Nephron (organoid): Measurements from ENCODE around the gene ULBP1.
A peak's percentile ranks its signal among the peaks of the same experiment; 100 is the strongest.
"Not testable (repeated sequence)": the region's sequence is repeated elsewhere in the genome, so short reads cannot be mapped to it uniquely, and the experiment has no call there.

Experiments used
- H3K27ac Mint-ChIP-seq, 3 experiments: 2 replicates each; pipeline ENCODE4 v1.8.0; 2020; ENCODE audit warnings: mixed read lengths in 3 of 3, mild to moderate bottlenecking in 2 of 3, moderate library complexity in 1 of 3
- H3K27me3 Mint-ChIP-seq: 2 replicates; pipeline ENCODE4 v1.8.0; 2021; ENCODE audit warnings: low read depth, mild to moderate bottlenecking, moderate library complexity, mixed read lengths
- H3K36me3 Mint-ChIP-seq: 2 replicates; pipeline ENCODE4 v1.8.0; 2020; ENCODE audit warnings: low read depth, mixed read lengths
- H3K4me1 Mint-ChIP-seq: 2 replicates; pipeline ENCODE4 v1.8.0; 2020; ENCODE audit warnings: mixed read lengths
- H3K4me3 Mint-ChIP-seq, 3 experiments: 2 replicates each; pipeline ENCODE4 v1.8.0; 2020; ENCODE audit warnings: mild to moderate bottlenecking in 3 of 3, mixed read lengths in 3 of 3, moderate library complexity in 2 of 3
- H3K9me3 Mint-ChIP-seq: 2 replicates; pipeline ENCODE4 v1.8.0; 2020; ENCODE audit warnings: mixed read lengths
- CTCF ChIP-seq, 3 experiments: fragments of 200-600 bp; sonication (generic); IDR thresholded peaks; one replicate each; pipeline ENCODE4 v1.5.0; 2021; ENCODE audit warnings: antibody characterized with exemption in 3 of 3; ENCODE audit not compliant: unreplicated experiment in 3 of 3

ULBP1 gene

GRCh38 chr6:149942461-149942829, 21.3 kb upstream of the ULBP1 start:
- H3K4me3 Mint-ChIP-seq: peak overlapping the region; percentile 70 to 93 (median 91)
- no peak for TF ChIP-seq CTCF (IDR thresholded peaks at IDR 0.05; ENCODE audit: unreplicated experiment in 3 of 3)
- no peak overlapping the region for H3K27ac Mint-ChIP-seq
- H3K36me3 Mint-ChIP-seq: no peaks in the 10 kb centered on the region
- H3K4me1 Mint-ChIP-seq: peaks cover 12% of the 10 kb centered on the region
- no peaks in the 10 kb centered on the region for H3K9me3 Mint-ChIP-seq
- peaks cover 88% of the 10 kb centered on the region for H3K27me3 Mint-ChIP-seq

DNA sequence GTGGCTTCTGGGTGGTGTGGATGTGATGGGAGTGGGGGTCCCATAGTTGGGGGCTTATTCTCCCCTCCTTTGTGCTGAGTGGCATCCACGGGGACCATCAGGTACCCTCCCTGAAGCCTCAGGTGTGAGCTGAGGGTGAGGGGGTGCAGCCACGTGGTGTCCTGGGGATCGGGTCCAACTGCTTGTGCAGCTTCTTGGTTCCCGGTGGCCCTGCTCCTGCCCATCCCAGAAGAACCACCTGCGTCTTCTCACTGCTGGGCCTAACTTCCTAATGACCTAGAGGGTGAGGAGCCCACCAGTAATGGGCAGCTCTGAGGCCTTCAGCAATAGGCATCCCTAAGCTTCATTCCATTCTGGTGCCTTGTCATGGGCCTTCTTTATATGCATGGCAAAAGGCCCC, 20.4 kb upstream of the ULBP1 start:
- not testable (repeated sequence) for H3K9me3 Mint-ChIP-seq, H3K36me3 Mint-ChIP-seq, H3K27ac Mint-ChIP-seq
- H3K27me3 Mint-ChIP-seq: peaks cover 87% of the 10 kb centered on the region
- H3K4me3 Mint-ChIP-seq: peak overlapping the region; percentile 66 to 93 (median 81)
- H3K4me1 Mint-ChIP-seq: peaks cover 12% of the 10 kb centered on the region

GRCh38 chr6:149945276-149945675, 18.5 kb upstream of the ULBP1 start:
- H3K36me3 Mint-ChIP-seq, H3K4me3 Mint-ChIP-seq, H3K9me3 Mint-ChIP-seq, H3K4me1 Mint-ChIP-seq, H3K27ac Mint-ChIP-seq: not testable (repeated sequence)
- peaks cover 87% of the 10 kb centered on the region for H3K27me3 Mint-ChIP-seq

- H3K4me1 Mint-ChIP-seq: not testable (repeated sequence)
- H3K27me3 Mint-ChIP-seq: peaks cover 87% of the 10 kb centered on the region
Measured at GRCh38 chr6:149946631-149947030, 17.1 kb upstream of the ULBP1 start.

GRCh38 chr6:149947533-149947932, 16.2 kb upstream of the ULBP1 start:
- H3K27ac Mint-ChIP-seq, H3K36me3 Mint-ChIP-seq, H3K4me3 Mint-ChIP-seq, H3K9me3 Mint-ChIP-seq, H3K4me1 Mint-ChIP-seq: not testable (repeated sequence)
- peaks cover 87% of the 10 kb centered on the region for H3K27me3 Mint-ChIP-seq

More at GRCh38 chr6:149946631-149947030, 17.1 kb upstream of the ULBP1 start:
- not testable (repeated sequence) for H3K27ac Mint-ChIP-seq, H3K9me3 Mint-ChIP-seq, H3K36me3 Mint-ChIP-seq, H3K4me3 Mint-ChIP-seq

- Mint-ChIP-seq H3K27me3 (peaks cover 87% of the 10 kb centered on the region), H3K36me3 (no peaks in the 10 kb centered on the region), H3K27ac (no peak overlapping the region), H3K4me1 (no peaks in the 10 kb centered on the region), H3K9me3 (no peaks in the 10 kb centered on the region), H3K4me3 (no peak overlapping the region)
- no peak for TF ChIP-seq CTCF (IDR thresholded peaks at IDR 0.05; ENCODE audit: unreplicated experiment in 3 of 3)
Measured at GRCh38 chr6:149948011-149948410, 15.7 kb upstream of the ULBP1 start.

- Mint-ChIP-seq H3K4me3 (no peak overlapping the region), H3K4me1 (no peaks in the 10 kb centered on the region), H3K36me3 (no peaks in the 10 kb centered on the region), H3K27me3 (peaks cover 87% of the 10 kb centered on the region), H3K27ac (no peak overlapping the region), H3K9me3 (no peaks in the 10 kb centered on the region)
- TF ChIP-seq CTCF (IDR thresholded peaks at IDR 0.05; ENCODE audit: unreplicated experiment in 3 of 3): no peak
Measured at GRCh38 chr6:149948616-149949015, 15.1 kb upstream of the ULBP1 start.

- TF ChIP-seq CTCF (IDR thresholded peaks at IDR 0.05; ENCODE audit: unreplicated experiment in 3 of 3): no peak
- Mint-ChIP-seq H3K4me1 (peaks cover 6% of the 10 kb centered on the region), H3K4me3 (no peak overlapping the region)
Measured at GRCh38 chr6:149950423-149950822, 13.3 kb upstream of the ULBP1 start.

More at GRCh38 chr6:149950423-149950822, 13.3 kb upstream of the ULBP1 start:
- H3K9me3 Mint-ChIP-seq: peaks cover 4% of the 10 kb centered on the region
- no peak overlapping the region for H3K27ac Mint-ChIP-seq
- H3K27me3 Mint-ChIP-seq: peaks cover 91% of the 10 kb centered on the region
- H3K36me3 Mint-ChIP-seq: no peaks in the 10 kb centered on the region
